GM23338 (cell line): ENCODE results near the gene MAOA. TPM values are rescaled to one million over a fixed set of nuclear protein-coding genes. Genes with fewer than 3 reads are reported as not detected.

ENCODE experiments used
- ATAC-seq: fragments of 200-7000 bp; cut with Tn5 transposase; 3 replicates; pipeline ENCODE4 v1.9.1; 2020
- DNase-seq: peaks from one replicate; pipeline ENCODE4 v3.0.0-alpha.2; 2015; ENCODE audit warnings: low spot score
- H2AFZ ChIP-seq: fragments of 200-600 bp; sonication (generic); 2 replicates; pipeline ENCODE4 v1.8.0; 2016; ENCODE audit warnings: antibody characterized with exemption, mild to moderate bottlenecking, moderate library complexity
- H3F3A ChIP-seq: fragments of 200-600 bp; sonication (generic); replicated peaks from 2 replicates; pipeline ENCODE4 v1.8.0; 2017; ENCODE audit warnings: antibody characterized with exemption, mixed run types, low read depth
- H3K27ac ChIP-seq: fragments of 200-600 bp; sonication (generic); 2 replicates; pipeline ENCODE4 v1.6.1; 2016; ENCODE audit warnings: low read depth
- H3K27me3 ChIP-seq: fragments of 200-600 bp; sonication (generic); 2 replicates; pipeline ENCODE4 v1.8.0; 2016; ENCODE audit warnings: mild to moderate bottlenecking, mixed run types, moderate library complexity; ENCODE audit not compliant: insufficient read depth
- H3K36me3 ChIP-seq: fragments of 200-600 bp; sonication (generic); 2 replicates; pipeline ENCODE4 v1.8.0; 2016; ENCODE audit warnings: mild to moderate bottlenecking; ENCODE audit not compliant: insufficient read depth
- H3K4me1 ChIP-seq: fragments of 200-600 bp; sonication (generic); 2 replicates; pipeline ENCODE4 v1.8.0; 2016; ENCODE audit warnings: mild to moderate bottlenecking, moderate library complexity; ENCODE audit not compliant: insufficient read depth
- H3K4me2 ChIP-seq: fragments of 200-600 bp; sonication (generic); 2 replicates; pipeline ENCODE4 v1.7.1; 2017; ENCODE audit warnings: mixed run types
- H3K4me3 ChIP-seq: fragments of 200-600 bp; sonication (generic); 2 replicates; pipeline ENCODE4 v1.6.1; 2016; ENCODE audit warnings: mixed run types
- H3K79me2 ChIP-seq: fragments of 200-600 bp; sonication (generic); replicated peaks from 2 replicates; pipeline ENCODE4 v1.8.0; 2017; ENCODE audit warnings: mild to moderate bottlenecking; ENCODE audit not compliant: insufficient read depth
- H3K9me2 ChIP-seq: fragments of 200-600 bp; sonication (generic); 2 replicates; pipeline ENCODE4 v1.8.0; 2017; ENCODE audit not compliant: insufficient read depth
- H4K20me1 ChIP-seq: fragments of 200-600 bp; sonication (generic); replicated peaks from 2 replicates; pipeline ENCODE4 v1.8.0; 2017; ENCODE audit warnings: mild to moderate bottlenecking; ENCODE audit not compliant: insufficient read depth
- H3K27ac Mint-ChIP-seq: 2 replicates; pipeline ENCODE4 v1.8.0; 2020; ENCODE audit warnings: inconsistent platforms, mild to moderate bottlenecking, moderate library complexity, mixed read lengths
- H3K27me3 Mint-ChIP-seq: 3 replicates; pipeline ENCODE4 v1.8.0; 2022; ENCODE audit warnings: low read depth, mild to moderate bottlenecking, moderate library complexity, mixed read lengths, inconsistent platforms; ENCODE audit not compliant: insufficient read depth, poor library complexity
- H3K36me3 Mint-ChIP-seq: 3 replicates; pipeline ENCODE4 v1.8.0; 2021; ENCODE audit warnings: low read depth, mild to moderate bottlenecking, inconsistent platforms, moderate library complexity, mixed read lengths
- H3K4me1 Mint-ChIP-seq: 3 replicates; pipeline ENCODE4 v1.8.0; 2020; ENCODE audit warnings: mild to moderate bottlenecking, inconsistent platforms, mixed read lengths
- H3K4me3 Mint-ChIP-seq: 3 replicates; pipeline ENCODE4 v1.8.0; 2021; ENCODE audit warnings: moderate library complexity, mild to moderate bottlenecking, inconsistent platforms, mixed read lengths
- H3K9me3 Mint-ChIP-seq: 3 replicates; pipeline ENCODE4 v1.8.0; 2020; ENCODE audit warnings: moderate library complexity, mild to moderate bottlenecking, inconsistent platforms, mixed read lengths
- CREB1 ChIP-seq: fragments of 250-450 bp; sonication (Bioruptor Pico); IDR thresholded peaks from 2 replicates; pipeline ENCODE4 v1.5.0; 2020; ENCODE audit warnings: low read depth, mild to moderate bottlenecking, moderate library complexity
- CTCF ChIP-seq, 2 experiments: fragments of 200-600 bp in 1 of 2; sonication (generic) in 1 of 2; conservative IDR thresholded peaks; 2 replicates each; pipeline versions ENCODE4 v1.5.1 to v1.6.1; 2016 to 2017; ENCODE audit warnings: antibody characterized with exemption in 2 of 2, low read depth in 2 of 2, mild to moderate bottlenecking in 2 of 2, moderate library complexity in 1 of 2
- ETS1 ChIP-seq: IDR thresholded peaks from 2 replicates; pipeline ENCODE4 v1.6.1; 2016; ENCODE audit warnings: antibody characterized with exemption
- EZH2 ChIP-seq: fragments of 200-600 bp; sonication (generic); IDR thresholded peaks from one replicate; pipeline ENCODE4 v1.8.0; 2017; ENCODE audit warnings: antibody characterized with exemption, mild to moderate bottlenecking, low read depth; ENCODE audit not compliant: unreplicated experiment
- EZH2phosphoT487 ChIP-seq: fragments of 200-600 bp; sonication (generic); IDR thresholded peaks from one replicate; pipeline ENCODE4 v1.8.1; 2018; ENCODE audit warnings: antibody characterized with exemption; ENCODE audit not compliant: unreplicated experiment
- JUNB ChIP-seq: IDR thresholded peaks from one replicate; pipeline ENCODE4 v1.6.1; 2016; ENCODE audit warnings: antibody characterized with exemption; ENCODE audit not compliant: unreplicated experiment
- NANOG ChIP-seq: IDR thresholded peaks from 2 replicates; pipeline ENCODE4 v1.6.1; 2016; ENCODE audit warnings: antibody characterized with exemption, borderline replicate concordance
- POLR2AphosphoS5 ChIP-seq: IDR thresholded peaks from 2 replicates; pipeline ENCODE4 v1.6.1; 2016; ENCODE audit warnings: antibody characterized with exemption, low read depth
- STAT1 ChIP-seq: IDR thresholded peaks from one replicate; pipeline ENCODE4 v1.6.1; 2016; ENCODE audit warnings: antibody characterized with exemption; ENCODE audit not compliant: unreplicated experiment
- ZNF114 ChIP-seq: fragments of 250-450 bp; sonication (Bioruptor Pico); IDR thresholded peaks from 2 replicates; pipeline ENCODE4 v1.5.0; 2020; ENCODE audit warnings: mild to moderate bottlenecking, moderate library complexity
- ZNF331 ChIP-seq: fragments of 250-450 bp; sonication (Bioruptor Pico); IDR thresholded peaks from 2 replicates; pipeline ENCODE4 v1.5.0; 2020; ENCODE audit warnings: low read depth, mild to moderate bottlenecking, moderate library complexity
- ZNF462 ChIP-seq: fragments of 250-450 bp; sonication (Bioruptor Pico); IDR thresholded peaks from 2 replicates; pipeline ENCODE4 v1.5.0; 2020; ENCODE audit warnings: mild to moderate bottlenecking, moderate library complexity
- polyA plus RNA-seq: library from polyadenylated mRNA; unstranded; fragments of >200 nt; fragmentation: Nextera tagmentation; extraction: Ambion mirVana; gene quantifications from 2 replicates; pipeline ENCODE4 v1.2.1, GENCODE V29; 2016
- total RNA-seq: library from RNA; depleted of rRNA; stranded (reverse); fragments of >200 nt; shearing (Covaris generic); gene quantifications from 2 replicates; pipeline ENCODE4 v1.2.3, GENCODE V29; 2014

The MAOA gene
- total and polyA plus RNA-seq, 2 experiments from 2014 or later = 3.2 to 5.2 TPM

GRCh38 chrX:43720082-43720481 lies 64.0 kb downstream of the MAOA start:
- Mint-ChIP-seq H3K9me3 (no peaks in the 10 kb centered on the region; the same call in 2 of the 3 replicates), H3K36me3 (no peaks in the 10 kb centered on the region; the same call in 2 of the 3 replicates), H3K27me3 (no peaks in the 10 kb centered on the region), H3K27ac (no peak overlapping the region), H3K4me3 (no peak overlapping the region), H3K4me1 (no peaks in the 10 kb centered on the region)
- H3K79me2 ChIP-seq = no peaks in the 10 kb centered on the region
- no peaks in the 10 kb centered on the region for H3K27me3 ChIP-seq
- no peak overlapping the region for H3K27ac ChIP-seq
- no peaks in the 10 kb centered on the region for H3F3A ChIP-seq
- no peak overlapping the region for H3K4me2 ChIP-seq
- H3K4me3 ChIP-seq = no peak overlapping the region
- ATAC-seq (no peak), DNase-seq (no peak)
- no peaks in the 10 kb centered on the region for H3K4me1 ChIP-seq
- no peaks in the 10 kb centered on the region for H3K9me2 ChIP-seq
- no peak overlapping the region for H2AFZ ChIP-seq
- no peaks in the 10 kb centered on the region for H3K36me3 ChIP-seq
- H4K20me1 ChIP-seq = no peaks in the 10 kb centered on the region
- TF ChIP-seq CREB1 (CRISPR knock-in tag) (no peak), JUNB (no peak), NANOG (no peak), ETS1 (no peak)

- DNase-seq (no peak), ATAC-seq (no peak)
- Mint-ChIP-seq H3K4me1 (no peaks in the 10 kb centered on the region), H3K9me3 (no peaks in the 10 kb centered on the region; the same call in 2 of the 3 replicates), H3K27ac (no peak overlapping the region), H3K27me3 (no peaks in the 10 kb centered on the region), H3K36me3 (no peaks in the 10 kb centered on the region; the same call in 2 of the 3 replicates), H3K4me3 (no peak overlapping the region)
- Histone ChIP-seq H3K9me2 (no peaks in the 10 kb centered on the region), H4K20me1 (no peaks in the 10 kb centered on the region), H3K4me3 (no peak overlapping the region), H3K27ac (no peak overlapping the region), H3K79me2 (no peaks in the 10 kb centered on the region), H3F3A (no peaks in the 10 kb centered on the region), H3K27me3 (no peaks in the 10 kb centered on the region), H3K36me3 (no peaks in the 10 kb centered on the region), H2AFZ (no peak overlapping the region), H3K4me2 (no peak overlapping the region), H3K4me1 (no peaks in the 10 kb centered on the region)
- TF ChIP-seq CREB1 (CRISPR knock-in tag) = no peak
- TF ChIP-seq STAT1 = no peak
- TF ChIP-seq JUNB = no peak
- no peak for TF ChIP-seq ZNF114 (CRISPR knock-in tag)
- no peak for TF ChIP-seq NANOG
- no peak for TF ChIP-seq ZNF462 (CRISPR knock-in tag)
- no peak for TF ChIP-seq ZNF331 (CRISPR knock-in tag)
- no peak for TF ChIP-seq CTCF (conservative IDR thresholded peaks at IDR 0.05; ENCODE audit: low read depth in 2 of 2)
- no peak for TF ChIP-seq EZH2
- TF ChIP-seq POLR2AphosphoS5 = no peak
- no peak for TF ChIP-seq EZH2phosphoT487
These were observed 64.9 kb downstream of the MAOA start for GRCh38 chrX:43720961-43721360.
